RPMI7951 (cell line): ENCODE results near the gene CCDC81. TPM values are rescaled to one million over a fixed set of nuclear protein-coding genes. Genes with fewer than 3 reads are reported as not detected.
A peak's percentile ranks its signal among the peaks of the same experiment; 100 is the strongest.

ENCODE experiments used
- DNase-seq: peaks from one replicate; pipeline ENCODE4 v3.0.0-alpha.2; 2012; ENCODE audit warnings: low read depth
- total RNA-seq: library from RNA; depleted of rRNA; stranded (reverse); fragments of >200 nt; shearing (Covaris generic); gene quantifications from 2 replicates; pipeline ENCODE4 v1.2.3, GENCODE V29; 2014

CCDC81 gene
- total RNA-seq, 1 experiment from 2014 or later, result 0.12 TPM

DNA sequence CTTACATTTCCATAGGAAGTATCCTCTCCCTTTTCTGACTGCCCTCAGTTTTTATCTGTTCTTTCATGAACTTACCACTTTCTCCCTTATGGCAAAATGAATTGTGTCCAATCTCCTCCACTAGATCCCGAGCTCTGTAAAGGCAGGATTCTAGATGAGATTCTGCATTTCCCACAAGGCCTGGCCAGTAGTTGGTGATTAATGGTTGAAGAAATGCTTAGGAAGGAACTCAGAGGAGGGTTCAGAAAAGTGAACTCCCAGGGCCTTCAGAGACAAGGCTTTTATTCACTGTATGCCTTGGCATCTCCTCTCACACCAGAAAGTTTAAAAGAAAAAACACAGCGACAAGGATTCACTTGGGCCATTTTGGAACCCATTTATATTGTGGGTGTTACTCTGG lies 66.2 kb downstream of the CCDC81 start:
- no peak for DNase-seq

DNA sequence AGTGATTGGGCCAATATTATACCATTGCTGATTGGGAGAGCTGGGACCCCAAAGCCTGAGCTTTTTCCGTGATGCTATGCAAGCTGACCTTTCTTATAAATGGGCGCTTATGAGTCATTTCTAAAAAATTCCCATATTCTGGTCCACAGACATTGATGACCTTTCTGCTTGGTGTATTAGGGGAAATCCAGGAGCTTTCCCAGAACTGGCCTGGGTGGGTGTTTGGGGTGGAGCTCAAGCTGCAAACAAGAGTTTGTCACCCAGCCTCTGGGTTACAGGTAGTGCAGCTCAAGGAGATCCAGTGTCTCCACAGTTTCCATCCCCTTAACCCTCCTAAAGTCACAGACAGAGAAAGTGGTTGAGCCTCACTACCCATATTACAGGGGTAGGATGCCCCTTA lies 67.7 kb downstream of the CCDC81 start:
- peak; percentile 62 for DNase-seq

DNA sequence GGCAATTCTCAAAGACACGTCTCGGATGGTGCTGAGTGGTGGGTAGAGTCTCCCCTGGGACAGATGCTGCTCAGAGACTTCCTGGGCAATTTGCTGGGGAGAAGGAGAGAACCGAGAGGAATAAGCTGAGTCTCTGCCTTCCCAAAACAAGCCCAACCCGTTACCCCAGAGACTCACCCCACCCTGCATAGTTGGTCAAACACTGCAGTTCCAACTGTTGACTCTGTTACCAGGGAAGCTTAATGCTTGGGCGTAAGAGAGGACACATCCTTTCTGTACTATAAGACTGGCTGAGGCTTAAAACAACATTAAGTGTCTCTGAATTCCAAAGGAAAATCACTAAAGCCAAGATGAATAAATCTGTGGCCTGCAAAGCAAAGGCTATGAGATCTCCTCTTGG lies 68.1 kb downstream of the CCDC81 start:
- DNase-seq, result no peak

DNA sequence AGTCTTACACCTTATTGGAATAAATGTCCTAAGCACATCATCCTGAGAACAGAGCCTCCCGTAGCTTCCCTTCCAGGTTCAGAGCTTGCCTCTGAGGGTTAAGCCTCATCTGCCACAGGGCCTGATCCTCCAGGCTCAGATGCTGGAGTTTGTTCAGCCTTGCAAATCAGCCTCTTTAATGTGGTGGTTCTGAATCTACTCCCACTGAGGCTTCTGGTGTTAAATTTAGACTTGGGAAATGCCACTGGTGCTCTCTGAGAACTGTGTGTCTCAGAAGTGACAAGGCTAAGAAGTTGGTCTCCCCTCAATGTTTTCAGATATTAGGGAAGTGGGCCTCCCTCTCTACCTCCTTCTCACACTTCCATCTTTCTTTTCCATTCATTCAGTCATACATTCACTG lies 68.7 kb downstream of the CCDC81 start:
- DNase-seq, result no peak

DNA sequence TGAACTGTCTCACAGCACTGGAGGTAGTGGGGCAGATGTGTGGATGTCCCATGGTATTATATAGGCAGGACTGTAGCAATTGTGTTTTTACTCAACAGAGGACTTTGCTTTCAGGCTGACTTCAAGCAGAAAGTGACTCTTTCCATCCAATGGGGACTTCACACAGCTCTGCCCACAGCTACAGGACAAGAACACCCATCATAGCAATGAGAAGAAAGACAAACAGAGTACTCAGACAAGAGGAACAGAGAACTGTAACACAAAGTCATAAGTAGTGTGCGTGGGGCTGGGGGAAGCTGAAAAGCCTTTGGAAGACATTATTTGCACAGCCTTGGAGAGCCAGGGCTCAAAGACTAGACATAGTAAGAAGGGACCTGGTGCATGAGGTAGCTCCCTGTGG lies 70.3 kb downstream of the CCDC81 start:
- DNase-seq, result no peak

DNA sequence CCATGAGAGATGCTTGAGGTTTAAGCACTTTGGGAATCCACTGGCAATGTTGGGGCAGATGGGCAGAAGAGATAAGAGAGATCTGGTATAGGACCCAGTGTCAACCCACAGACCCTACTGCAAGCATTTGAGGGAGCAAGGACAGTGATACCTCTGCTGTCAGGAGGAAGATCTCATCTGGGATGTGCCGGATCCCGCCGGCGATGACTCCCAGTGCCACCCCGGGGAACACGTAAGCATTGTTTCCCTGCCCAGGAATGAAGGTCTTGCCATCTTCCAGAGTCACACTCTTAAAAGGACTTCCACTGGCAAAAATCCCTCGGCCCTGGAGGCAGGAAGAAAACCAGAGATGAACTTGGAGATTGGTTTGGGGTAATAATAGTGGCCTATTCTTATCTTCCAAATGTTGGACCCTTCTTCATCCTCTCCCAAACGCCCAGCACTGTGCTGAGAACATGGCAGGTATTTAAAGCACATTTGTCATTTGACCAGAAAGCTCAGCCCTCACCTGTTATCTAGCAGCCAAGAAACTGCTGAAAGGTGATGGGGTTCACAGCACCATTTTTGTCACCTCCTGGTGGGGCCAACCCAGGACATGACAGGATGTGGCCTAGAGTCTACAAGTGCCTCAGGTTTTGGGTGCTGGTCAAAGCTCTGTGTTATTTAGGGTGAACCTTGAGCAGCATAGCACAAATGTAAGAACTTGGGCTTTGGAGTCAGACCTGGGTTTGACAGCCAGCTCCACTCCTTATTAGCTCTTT lies 71.7 kb downstream of the CCDC81 start:
- DNase-seq, result no peak

DNA sequence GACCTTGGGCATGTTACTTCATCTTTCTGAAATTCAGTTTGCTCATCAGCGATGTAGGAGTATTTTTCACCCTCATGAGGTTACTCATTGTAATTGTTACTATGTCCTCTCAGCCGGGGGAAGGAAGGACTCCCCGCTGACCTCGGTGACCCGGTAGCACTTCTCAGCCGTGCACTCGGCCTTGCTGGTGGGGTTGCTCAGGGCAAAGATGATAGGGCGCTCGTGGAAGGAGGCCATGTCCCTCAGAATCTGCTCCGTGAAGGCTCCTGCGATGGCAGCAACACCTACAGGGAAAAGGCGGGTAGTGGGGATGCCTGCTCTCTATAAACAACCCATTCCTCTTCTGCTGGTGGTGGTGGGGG lies 72.2 kb downstream of the CCDC81 start:
- no peak for DNase-seq

DNA sequence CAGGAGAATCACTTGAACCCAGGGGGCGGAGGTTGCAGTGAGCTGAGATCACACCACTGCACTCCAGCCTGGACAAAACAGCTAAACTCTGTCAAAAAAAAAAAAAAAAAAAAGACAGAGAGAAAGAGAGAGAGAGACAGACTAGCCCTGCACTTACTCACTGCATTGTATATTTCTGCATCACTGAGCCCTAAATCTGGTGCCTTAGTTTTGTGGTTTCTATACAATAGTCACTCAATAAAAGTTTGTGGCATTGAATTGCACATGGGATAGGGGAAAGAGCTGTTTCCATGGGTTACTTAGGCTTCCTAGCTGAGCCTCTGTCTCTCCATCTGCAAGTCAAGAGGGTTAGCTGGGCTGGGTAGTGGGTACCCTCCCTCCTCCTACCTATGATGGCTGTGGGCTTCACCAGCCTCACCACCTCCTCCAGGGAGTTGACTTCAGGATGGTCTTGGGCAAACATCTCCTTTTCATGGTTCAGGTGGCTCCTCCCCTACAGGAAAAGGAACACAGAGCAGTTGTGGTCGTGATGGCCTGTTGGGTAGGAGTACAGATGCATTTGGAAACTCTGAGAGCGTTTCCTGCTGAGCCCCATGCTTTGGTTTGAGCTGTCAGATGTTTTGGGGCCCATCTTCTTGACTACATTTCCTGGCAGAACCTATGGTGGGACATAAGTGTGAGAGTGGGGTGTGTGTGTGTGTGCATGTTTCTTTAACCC lies 73.2 kb downstream of the CCDC81 start:
- DNase-seq, result no peak

DNA sequence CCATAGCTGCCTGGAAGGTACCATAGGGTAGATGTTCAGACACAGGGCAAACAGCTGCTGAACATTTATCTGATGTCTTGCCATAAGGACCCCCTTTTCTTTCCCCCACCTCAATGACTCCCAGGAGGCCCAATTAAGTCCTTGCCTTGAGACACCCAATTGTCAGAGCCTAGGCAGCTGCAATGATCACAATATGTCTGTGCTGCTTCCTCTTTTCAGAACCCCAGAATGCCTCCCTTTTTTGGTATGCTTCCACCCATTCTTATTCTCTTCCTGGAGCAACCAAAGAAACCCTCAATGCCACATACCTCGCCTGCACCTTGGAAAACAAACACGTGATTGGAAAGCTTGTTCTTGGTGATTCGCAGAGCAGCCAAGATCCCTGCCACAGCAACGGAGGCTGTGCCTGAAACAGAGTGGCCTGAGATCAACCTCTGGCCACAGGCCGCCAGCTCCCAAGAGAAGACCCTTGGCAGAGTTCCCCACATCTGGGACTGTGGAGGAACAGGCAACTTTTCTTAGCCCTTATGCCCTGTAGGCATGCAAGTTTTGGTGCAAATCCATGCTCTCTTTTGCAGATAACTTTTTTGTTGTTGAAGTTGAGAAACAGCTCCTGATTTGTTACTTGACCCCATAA lies 75.4 kb downstream of the CCDC81 start:
- peak; percentile 70 for DNase-seq

DNA sequence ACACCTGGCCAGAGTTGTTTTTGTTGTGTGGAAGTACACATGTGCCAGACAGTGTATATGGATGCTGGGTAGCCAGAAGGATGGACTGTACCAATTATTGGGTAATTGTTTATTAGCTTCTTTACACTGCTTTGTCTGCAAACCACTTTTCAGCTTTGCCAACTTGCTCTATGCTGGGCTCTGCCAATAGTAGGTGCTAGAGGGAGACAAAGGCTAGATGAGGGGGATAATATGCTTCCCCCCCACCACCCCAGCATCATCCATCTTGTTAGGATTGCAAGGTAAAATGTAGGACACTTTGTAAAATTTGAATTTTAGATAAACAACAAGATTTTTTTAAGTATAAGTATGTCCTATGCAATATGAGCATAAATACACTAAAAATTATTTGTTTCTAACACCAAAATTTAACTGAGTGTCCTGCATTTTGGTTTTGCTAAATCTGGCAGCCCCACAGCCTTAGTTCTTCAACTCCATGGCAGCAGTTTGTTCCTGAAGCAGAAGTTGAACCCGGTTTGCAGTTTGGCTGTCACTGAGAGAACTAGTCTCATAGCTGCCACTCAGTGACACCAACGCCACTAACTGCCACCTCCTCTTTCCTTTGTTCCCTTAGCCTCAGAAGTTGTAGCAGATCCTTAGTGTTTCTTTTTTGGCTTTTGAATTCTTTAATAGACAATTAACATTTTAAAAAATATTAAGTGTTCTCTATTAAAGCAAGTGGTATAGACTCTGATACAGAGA lies 78.8 kb downstream of the CCDC81 start:
- DNase-seq, result no peak

DNA sequence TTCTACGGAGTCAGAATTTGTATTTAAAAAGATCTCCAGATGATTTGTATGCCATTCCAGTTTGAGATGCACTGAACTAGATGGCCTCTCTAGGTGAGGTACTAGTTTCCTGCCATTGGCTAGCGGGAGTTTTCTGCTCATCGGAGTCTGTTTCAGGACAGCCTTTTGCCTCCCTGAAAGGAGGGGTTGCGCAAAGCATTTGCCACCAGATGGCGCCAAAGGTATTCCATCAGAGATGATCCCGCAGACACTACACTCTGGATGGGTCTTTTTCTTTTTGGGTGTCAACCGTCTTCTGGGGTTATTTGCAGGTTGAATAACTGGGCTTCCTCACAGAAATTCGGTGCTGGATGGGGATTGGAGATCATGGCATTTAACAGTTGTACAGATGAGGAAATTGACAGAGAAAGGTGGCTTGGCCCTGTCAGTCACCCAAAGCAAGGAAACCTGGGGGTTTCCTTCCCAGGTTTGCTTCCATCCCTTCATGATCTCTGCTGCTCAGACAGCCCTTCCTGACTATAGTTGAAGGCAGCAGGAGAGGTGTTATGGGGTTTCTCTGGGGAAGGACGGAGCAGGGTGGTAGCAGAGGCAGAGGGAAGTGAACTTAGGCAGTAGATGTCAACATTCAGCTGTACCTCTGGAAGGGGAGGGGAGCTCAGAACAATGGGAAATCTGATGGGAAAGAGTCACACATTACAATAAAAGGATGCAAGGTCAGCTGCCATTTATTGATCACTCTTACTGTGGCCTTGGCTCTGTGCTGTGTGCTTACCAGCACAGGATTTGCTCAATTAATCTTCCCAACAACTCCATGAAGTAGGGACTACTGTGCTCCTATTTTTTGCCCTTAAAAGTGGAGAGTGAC lies 81.6 kb downstream of the CCDC81 start:
- peak; percentile 79 for DNase-seq

DNA sequence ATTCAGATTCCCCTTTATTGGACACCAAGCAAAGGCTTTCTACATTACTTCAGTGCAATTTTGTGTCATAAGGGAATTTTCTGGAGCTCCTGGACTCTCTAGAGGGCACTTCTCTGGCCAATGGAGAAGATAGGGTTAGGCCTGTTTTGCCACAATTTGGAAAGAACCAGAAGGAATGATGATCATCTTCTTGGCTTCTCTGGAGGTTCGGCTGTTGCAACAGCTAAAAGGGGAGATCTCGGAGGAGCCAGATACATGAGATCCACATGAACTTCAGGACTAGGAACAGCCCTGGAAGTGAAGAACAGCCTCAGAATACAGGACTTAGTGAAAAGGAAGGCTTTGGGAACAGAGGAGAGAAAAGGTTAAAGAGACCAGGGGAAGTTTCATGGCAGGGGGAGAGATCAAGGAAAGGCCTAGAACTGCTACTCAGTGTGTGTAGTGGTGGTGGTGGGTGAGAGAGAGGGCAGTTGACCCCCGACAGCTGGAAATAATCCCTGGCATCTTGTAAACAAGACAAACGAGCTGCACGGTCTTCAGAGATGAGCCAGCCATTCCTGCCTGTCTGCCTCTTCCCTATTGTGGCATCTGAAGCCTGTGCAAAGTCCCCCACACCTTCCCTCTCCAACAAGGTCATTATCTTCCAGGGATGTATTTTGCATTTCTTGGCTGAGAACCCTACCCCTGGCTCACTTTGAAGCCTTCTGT lies 83.8 kb downstream of the CCDC81 start:
- no peak for DNase-seq

DNA sequence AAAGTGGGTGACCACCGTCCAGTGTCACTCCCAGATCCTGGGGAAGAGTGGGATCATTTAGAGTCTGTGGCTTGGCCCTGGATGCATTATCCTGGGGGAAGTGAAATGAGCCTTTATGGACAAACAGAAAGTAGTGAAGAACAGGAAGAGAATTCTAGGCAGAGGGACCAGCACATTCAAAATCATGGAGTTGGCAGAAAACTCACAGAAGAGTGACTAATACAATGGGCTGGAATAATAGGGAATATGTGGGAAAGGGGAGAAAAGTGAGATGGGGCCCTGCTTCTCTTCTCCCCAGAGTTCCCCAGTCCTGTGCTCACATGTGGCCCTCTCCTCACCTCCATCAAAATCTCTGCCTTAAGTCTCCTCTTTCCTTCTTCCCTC lies 84.3 kb downstream of the CCDC81 start:
- DNase-seq, result peak; percentile 76

DNA sequence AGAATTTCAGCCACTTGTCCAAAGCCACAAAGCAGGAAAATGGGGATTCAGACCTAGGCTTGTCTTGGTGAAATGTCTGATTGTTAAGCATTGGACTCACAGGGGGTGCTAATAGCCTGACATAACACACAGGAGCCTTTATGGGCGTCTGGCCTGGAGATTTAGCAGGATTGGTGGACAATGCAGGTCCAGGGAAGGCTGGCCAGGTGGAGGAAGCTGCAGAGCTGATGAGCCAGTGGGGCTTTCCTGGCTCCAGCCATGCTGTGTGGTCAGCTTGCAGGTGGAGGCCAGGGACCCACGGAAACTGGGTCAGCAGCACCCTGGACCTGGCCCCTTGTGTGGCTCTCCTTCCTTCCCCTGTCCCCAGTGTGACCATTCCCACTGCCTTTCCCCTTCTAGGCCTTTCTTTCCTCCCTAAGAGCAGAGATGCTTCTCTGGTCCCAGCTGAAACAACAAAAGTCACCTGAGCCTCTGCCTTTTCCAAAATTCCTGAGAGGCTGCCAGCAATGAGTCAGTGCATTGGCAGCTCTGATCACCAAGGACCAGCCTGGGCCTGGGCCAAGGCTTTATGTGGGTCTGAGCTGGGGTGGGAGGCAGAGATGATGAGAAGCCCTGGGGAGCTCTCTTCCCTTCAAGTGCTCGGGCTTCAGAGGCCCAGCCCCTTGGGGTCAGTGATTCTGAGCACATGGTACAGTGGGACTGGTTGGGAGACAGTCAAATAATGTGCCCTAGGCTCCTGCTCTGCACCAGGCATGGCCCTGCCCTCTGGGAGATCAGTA lies 85.2 kb downstream of the CCDC81 start:
- peak; percentile 98 for DNase-seq

DNA sequence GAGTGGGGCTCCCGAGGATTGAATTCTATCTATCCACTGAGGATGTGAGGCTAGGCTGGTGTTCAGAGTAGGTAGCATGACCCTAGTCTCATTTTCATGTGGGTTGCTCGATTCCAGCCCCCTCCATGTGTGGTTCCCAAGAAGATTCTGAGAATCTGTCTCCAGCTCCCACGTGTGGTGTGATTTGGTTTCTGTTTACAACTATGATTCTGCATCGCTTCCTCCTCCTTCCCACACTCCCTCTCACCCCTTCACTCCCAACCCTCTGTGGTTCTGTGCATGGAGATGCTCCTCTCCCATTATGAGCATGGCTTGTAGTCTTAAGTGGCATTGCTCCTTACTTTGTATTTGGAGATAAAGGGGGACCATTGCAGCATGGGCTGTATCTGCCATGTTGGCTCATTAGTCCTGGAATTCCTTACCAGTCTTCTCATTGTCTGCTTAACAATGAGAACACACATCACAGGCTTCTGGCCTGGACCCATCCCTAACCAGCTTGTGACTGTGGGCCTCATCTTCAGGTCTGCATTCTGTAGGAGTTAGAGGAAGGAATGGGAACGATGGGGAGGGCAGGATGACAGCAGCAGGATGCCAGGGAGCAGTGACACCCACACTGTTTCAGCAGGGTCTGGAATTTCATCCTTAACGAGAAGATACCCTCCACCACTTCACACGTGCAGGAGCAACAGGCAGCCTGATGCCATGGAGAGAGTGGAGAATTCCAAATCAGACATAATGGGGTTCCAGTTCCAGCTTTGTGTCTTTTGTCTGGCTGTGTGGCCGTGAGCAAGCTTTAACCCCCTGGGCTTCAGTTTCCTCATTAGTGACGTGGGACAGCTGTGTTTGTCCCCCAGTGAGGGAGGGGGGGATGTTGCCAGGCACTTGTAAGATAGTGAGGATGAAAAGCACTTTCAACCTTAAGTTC lies 86.0 kb downstream of the CCDC81 start:
- DNase-seq, result peak; percentile 73

DNA sequence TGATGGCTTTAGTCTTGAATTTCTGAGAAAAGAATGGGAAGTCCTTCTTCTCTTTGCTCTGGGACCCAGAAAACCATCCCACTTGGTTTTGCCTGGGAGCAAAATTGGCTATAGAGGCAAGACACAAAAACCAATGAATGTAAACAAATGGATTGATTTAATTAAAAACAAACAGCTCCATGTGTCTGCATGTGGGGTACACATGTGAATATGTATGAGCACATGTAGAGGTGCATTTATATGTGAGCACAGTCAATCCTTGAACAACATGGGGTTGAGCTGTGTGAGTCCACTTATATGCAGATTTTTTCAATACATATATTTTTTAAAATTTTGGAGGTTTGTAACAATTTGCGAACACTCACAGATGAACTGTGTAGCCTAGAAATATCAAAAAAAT lies 87.2 kb downstream of the CCDC81 start:
- DNase-seq, result no peak

DNA sequence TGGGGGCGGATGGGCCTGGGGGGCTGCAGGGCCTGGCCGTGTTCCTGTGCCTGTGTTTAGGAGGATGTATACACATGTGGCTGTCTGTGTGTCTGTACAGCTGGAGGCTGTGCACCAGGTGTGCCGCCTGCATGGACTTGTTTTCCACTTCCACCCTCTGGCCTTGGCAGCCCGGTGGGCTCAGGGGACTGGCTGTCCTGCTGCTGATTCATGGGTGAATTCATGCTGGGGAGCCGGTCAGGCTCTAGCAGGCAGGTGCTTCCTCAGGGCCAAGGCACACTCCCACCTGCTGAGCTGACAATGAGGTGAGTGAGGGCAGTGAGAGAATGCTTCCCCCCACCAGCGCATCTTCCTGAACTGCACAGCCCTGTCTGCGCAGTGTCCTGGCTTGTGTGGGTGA lies 88.4 kb downstream of the CCDC81 start:
- no peak for DNase-seq

DNA sequence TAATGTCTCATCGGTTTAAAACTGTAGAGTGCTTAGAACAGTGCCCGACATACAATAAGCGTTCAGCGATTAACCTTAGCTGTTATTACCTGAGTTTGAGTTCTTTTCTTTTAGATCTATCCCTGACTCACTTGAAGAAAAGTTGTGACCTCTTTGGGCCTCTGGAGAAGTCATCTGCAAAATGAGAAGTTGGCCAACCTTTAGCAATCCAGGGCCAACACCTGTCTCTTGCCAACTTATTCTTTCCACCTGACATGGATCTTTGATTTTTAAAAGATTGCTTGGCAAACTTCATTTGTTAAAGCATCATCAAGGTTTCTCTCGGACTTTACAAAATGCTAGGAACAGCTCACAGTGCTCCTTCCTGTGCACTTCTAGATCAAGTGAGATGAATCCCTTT lies 89.3 kb downstream of the CCDC81 start:
- DNase-seq, result no peak
